Measurements from ENCODE around the gene TRPV3.

TRPV3 gene

GRCh38 chr17:3594051-3594800, 36.6 kb upstream of the TRPV3 start:
- no peak for TF ChIP-seq CTCF (IDR thresholded peaks at IDR 0.05; ENCODE audit: poor library complexity, severe bottlenecking)
- no peak for DNase-seq (ENCODE audit: low spot score)
- H3K9me3 ChIP-seq (ENCODE audit: severe bottlenecking) = no peaks in the 10 kb centered on the region
- H3K36me3 ChIP-seq (ENCODE audit: low read depth) = no peaks in the 10 kb centered on the region
- no peak overlapping the region for H3K4me3 ChIP-seq (ENCODE audit: severe bottlenecking)
- H3K27ac ChIP-seq (ENCODE audit: poor library complexity, severe bottlenecking) = no peak overlapping the region
- peak; percentile 24; the same call in 1 of the 3 replicates for ATAC-seq (ENCODE audit: low read depth)
- no peaks in the 10 kb centered on the region for H3K4me1 ChIP-seq (ENCODE audit: insufficient read depth, poor library complexity, severe bottlenecking)
- no peaks in the 10 kb centered on the region for H3K27me3 ChIP-seq (ENCODE audit: insufficient read depth, poor library complexity, severe bottlenecking)

GRCh38 chr17:3593384-3593783, 35.8 kb upstream of the TRPV3 start:
- H3K4me1 ChIP-seq (ENCODE audit: insufficient read depth, poor library complexity, severe bottlenecking) = no peaks in the 10 kb centered on the region
- no peak overlapping the region for H3K27ac ChIP-seq (ENCODE audit: poor library complexity, severe bottlenecking)
- H3K4me3 ChIP-seq (ENCODE audit: severe bottlenecking) = no peak overlapping the region
- no peak for TF ChIP-seq CTCF (IDR thresholded peaks at IDR 0.05; ENCODE audit: poor library complexity, severe bottlenecking)
- DNase-seq (ENCODE audit: low spot score) (no peak), ATAC-seq (ENCODE audit: low read depth) (no peak)
- no peaks in the 10 kb centered on the region for H3K36me3 ChIP-seq (ENCODE audit: low read depth)
- H3K9me3 ChIP-seq (ENCODE audit: severe bottlenecking) = no peaks in the 10 kb centered on the region
- no peaks in the 10 kb centered on the region for H3K27me3 ChIP-seq (ENCODE audit: insufficient read depth, poor library complexity, severe bottlenecking)

GRCh38 chr17:3592216-3592860, 34.7 kb upstream of the TRPV3 start:
- Histone ChIP-seq H3K27ac (ENCODE audit: poor library complexity, severe bottlenecking) (no peak overlapping the region), H3K27me3 (ENCODE audit: insufficient read depth, poor library complexity, severe bottlenecking) (no peaks in the 10 kb centered on the region), H3K9me3 (ENCODE audit: severe bottlenecking) (no peaks in the 10 kb centered on the region), H3K4me1 (ENCODE audit: insufficient read depth, poor library complexity, severe bottlenecking) (no peaks in the 10 kb centered on the region), H3K36me3 (ENCODE audit: low read depth) (no peaks in the 10 kb centered on the region), H3K4me3 (ENCODE audit: severe bottlenecking) (no peak overlapping the region)
- no peak for ATAC-seq (ENCODE audit: low read depth)
- DNase-seq (ENCODE audit: low spot score) = no peak
- no peak for TF ChIP-seq CTCF (IDR thresholded peaks at IDR 0.05; ENCODE audit: poor library complexity, severe bottlenecking)

DNA sequence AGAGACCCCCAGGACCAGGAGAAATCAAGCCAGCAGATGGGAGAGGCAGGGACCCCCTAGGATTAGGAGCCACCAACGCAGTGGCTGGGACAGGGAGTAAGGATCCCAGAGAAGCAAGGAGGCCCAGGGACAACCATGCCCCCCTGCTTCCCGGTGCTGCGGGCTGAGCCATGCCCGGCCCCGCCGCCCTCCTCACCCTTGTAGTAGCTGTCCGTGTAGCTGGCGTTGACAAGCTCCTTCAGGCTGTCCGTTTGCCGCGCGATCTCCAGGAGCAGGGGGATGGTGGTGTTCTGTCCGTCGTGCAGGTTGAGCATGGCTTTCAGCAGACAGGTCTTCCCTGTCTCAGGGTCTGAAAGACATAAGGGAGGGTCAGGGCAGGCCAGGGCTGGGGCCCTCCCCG, 33.2 kb upstream of the TRPV3 start:
- no peak for TF ChIP-seq CTCF (IDR thresholded peaks at IDR 0.05; ENCODE audit: poor library complexity, severe bottlenecking)
- Histone ChIP-seq H3K9me3 (ENCODE audit: severe bottlenecking) (no peaks in the 10 kb centered on the region), H3K36me3 (ENCODE audit: low read depth) (no peaks in the 10 kb centered on the region), H3K4me3 (ENCODE audit: severe bottlenecking) (no peak overlapping the region), H3K4me1 (ENCODE audit: insufficient read depth, poor library complexity, severe bottlenecking) (no peaks in the 10 kb centered on the region), H3K27me3 (ENCODE audit: insufficient read depth, poor library complexity, severe bottlenecking) (no peaks in the 10 kb centered on the region), H3K27ac (ENCODE audit: poor library complexity, severe bottlenecking) (no peak overlapping the region)
- ATAC-seq (ENCODE audit: low read depth) (no peak), DNase-seq (ENCODE audit: low spot score) (no peak)

DNA sequence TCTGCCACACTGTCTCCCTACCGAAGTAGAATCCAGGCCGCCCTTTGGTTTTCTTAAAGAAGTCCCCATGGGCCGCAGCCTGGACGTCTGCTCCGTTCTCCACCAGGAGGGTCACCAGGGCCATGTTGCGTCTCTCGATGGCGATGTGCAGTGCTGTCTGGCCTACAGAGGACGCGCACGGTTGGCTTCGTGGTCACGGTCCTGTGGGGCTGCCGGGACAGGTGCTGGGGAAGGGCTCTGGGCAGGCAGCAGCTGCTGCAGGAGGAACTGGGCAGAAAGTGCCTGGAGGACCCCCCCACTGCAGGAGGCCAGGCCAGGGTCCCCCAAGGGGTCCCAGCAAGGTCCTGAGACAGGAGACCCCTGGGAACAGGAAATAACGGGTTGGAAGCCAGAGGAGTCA, 32.6 kb upstream of the TRPV3 start:
- ATAC-seq (ENCODE audit: low read depth) = no peak

More for the DNA sequence above, 32.6 kb upstream of the TRPV3 start:
- H3K27ac ChIP-seq (ENCODE audit: poor library complexity, severe bottlenecking) = no peak overlapping the region
- no peaks in the 10 kb centered on the region for H3K36me3 ChIP-seq (ENCODE audit: low read depth)
- TF ChIP-seq CTCF (IDR thresholded peaks at IDR 0.05; ENCODE audit: poor library complexity, severe bottlenecking) = no peak
- H3K9me3 ChIP-seq (ENCODE audit: severe bottlenecking) = no peaks in the 10 kb centered on the region
- no peaks in the 10 kb centered on the region for H3K4me1 ChIP-seq (ENCODE audit: insufficient read depth, poor library complexity, severe bottlenecking)
- no peak for DNase-seq (ENCODE audit: low spot score)
- H3K4me3 ChIP-seq (ENCODE audit: severe bottlenecking) = no peak overlapping the region
- H3K27me3 ChIP-seq (ENCODE audit: insufficient read depth, poor library complexity, severe bottlenecking) = no peaks in the 10 kb centered on the region
